GM21786 (cell line): ENCODE results near the gene LENG1.
"Not testable (repeated sequence)": the region's sequence is repeated elsewhere in the genome, so short reads cannot be mapped to it uniquely, and the experiment has no call there.

Source experiments
- ATAC-seq: cut with Tn5 transposase; IDR thresholded peaks from one replicate; pipeline ENCODE4 v1.9.1; 2021; ENCODE audit not compliant: unreplicated experiment

LENG1 gene

GRCh38 chr19:54189735-54190502 lies 30.4 kb upstream of the LENG1 start:
- ATAC-seq, result peak; percentile 45

- ATAC-seq, result peak; percentile 10
Observed at GRCh38 chr19:54189145-54189734, 29.7 kb upstream of the LENG1 start, which contains the start of gene MBOAT7. Gene MBOAT7 (minus strand): TSS chr19:54189580. CDS start chr19:54188508, 1,072 bp downstream.

GRCh38 chr19:54188215-54188871 lies 28.8 kb upstream of the LENG1 start:
- ATAC-seq, result no peak

- ATAC-seq, result no peak
Observed at GRCh38 chr19:54186934-54187381, 27.4 kb upstream of the LENG1 start.

GRCh38 chr19:54186351-54186750 lies 26.8 kb upstream of the LENG1 start:
- ATAC-seq, result no peak

GRCh38 chr19:54183431-54183830 lies 23.9 kb upstream of the LENG1 start:
- no peak for ATAC-seq

- ATAC-seq, result not testable (repeated sequence)
Observed at GRCh38 chr19:54181894-54182293, 22.4 kb upstream of the LENG1 start.

GRCh38 chr19:54180691-54181091 lies 21.2 kb upstream of the LENG1 start:
- ATAC-seq, result no peak

GRCh38 chr19:54179921-54180461 lies 20.5 kb upstream of the LENG1 start:
- no peak for ATAC-seq

GRCh38 chr19:54179262-54179852 lies 19.8 kb upstream of the LENG1 start:
- ATAC-seq, result no peak

- no peak for ATAC-seq
Observed at GRCh38 chr19:54178581-54179261, 19.2 kb upstream of the LENG1 start.

- no peak for ATAC-seq
Observed at GRCh38 chr19:54173951-54174834, 14.7 kb upstream of the LENG1 start.

GRCh38 chr19:54173359-54173699 lies 13.8 kb upstream of the LENG1 start:
- no peak for ATAC-seq

GRCh38 chr19:54172471-54173358 lies 13.2 kb upstream of the LENG1 start, which contains the start of gene TMC4:
Gene TMC4 (minus strand): TSS chr19:54173160. CDS start chr19:54173117, 43 bp downstream.
- ATAC-seq, result no peak

- not testable (repeated sequence) for ATAC-seq
Observed at GRCh38 chr19:54171736-54172431, 12.4 kb upstream of the LENG1 start.

- ATAC-seq, result no peak
Observed at GRCh38 chr19:54169149-54169740, 9.7 kb upstream of the LENG1 start.

- ATAC-seq, result peak; percentile 45
Observed at GRCh38 chr19:54168174-54168917, 8.8 kb upstream of the LENG1 start.
